Loucy (cell line): ENCODE data around the gene NRXN3.
A peak's percentile ranks its signal among the peaks of the same experiment; 100 is the strongest.

Source experiments
- H2AFZ ChIP-seq: fragments of 200-600 bp; sonication (generic); 2 replicates; pipeline ENCODE4 v1.6.0; 2016; ENCODE audit warnings: antibody characterized with exemption, mild to moderate bottlenecking, low read length, moderate library complexity
- H3F3A ChIP-seq: fragments of 200-600 bp; 2 replicates; pipeline ENCODE4 v1.6.0; 2016; ENCODE audit warnings: antibody characterized with exemption, low read depth, mild to moderate bottlenecking
- H3K27me3 ChIP-seq: fragments of 200-600 bp; sonication (generic); 2 replicates; pipeline ENCODE4 v1.6.1; 2014; ENCODE audit warnings: low read length, mild to moderate bottlenecking; ENCODE audit not compliant: insufficient read depth, poor library complexity, severe bottlenecking
- H3K36me3 ChIP-seq: fragments of 200-600 bp; sonication (generic); 2 replicates; pipeline ENCODE4 v1.6.1; 2016; ENCODE audit warnings: low read length; ENCODE audit not compliant: insufficient read depth
- H3K4me1 ChIP-seq: fragments of 200-600 bp; sonication (generic); 2 replicates; pipeline ENCODE4 v1.5.1; 2014; ENCODE audit warnings: low read length, mild to moderate bottlenecking; ENCODE audit not compliant: insufficient read depth, poor library complexity, severe bottlenecking
- H3K4me2 ChIP-seq: fragments of 200-600 bp; sonication (generic); 2 replicates; pipeline ENCODE4 v1.6.0; 2014; ENCODE audit warnings: antibody characterized with exemption, low read length, low read depth, mild to moderate bottlenecking; ENCODE audit not compliant: poor library complexity, severe bottlenecking
- H3K4me3 ChIP-seq: fragments of 200-600 bp; sonication (generic); 2 replicates; pipeline ENCODE4 v1.5.1; 2014; ENCODE audit warnings: low read length, mild to moderate bottlenecking, mixed read lengths; ENCODE audit not compliant: poor library complexity, severe bottlenecking
- H3K79me2 ChIP-seq: fragments of 200-600 bp; sonication (generic); 2 replicates; pipeline ENCODE4 v1.6.1; 2014; ENCODE audit warnings: low read length; ENCODE audit not compliant: insufficient read depth
- H3K9ac ChIP-seq: fragments of 200-600 bp; sonication (generic); 2 replicates; pipeline ENCODE4 v1.6.0; 2014; ENCODE audit warnings: mild to moderate bottlenecking, low read depth, low read length, moderate library complexity; ENCODE audit not compliant: poor library complexity, severe bottlenecking
- H3K9me2 ChIP-seq: fragments of 200-600 bp; sonication (generic); replicated peaks from 2 replicates; pipeline ENCODE4 v1.6.1; 2016; ENCODE audit warnings: low read depth, low read length, mixed read lengths
- H3K9me3 ChIP-seq: fragments of 200-600 bp; sonication (generic); 2 replicates; pipeline ENCODE4 v1.6.1; 2014; ENCODE audit warnings: mild to moderate bottlenecking, antibody characterized with exemption, low read length, low read depth; ENCODE audit not compliant: insufficient read depth
- H4K20me1 ChIP-seq: fragments of 200-600 bp; sonication (generic); 2 replicates; pipeline ENCODE4 v1.6.0; 2014; ENCODE audit warnings: antibody characterized with exemption, low read length, mild to moderate bottlenecking; ENCODE audit not compliant: insufficient read depth, poor library complexity, severe bottlenecking
- EZH2phosphoT487 ChIP-seq: fragments of 200-600 bp; IDR thresholded peaks from 2 replicates; pipeline ENCODE4 v1.6.1; 2018; ENCODE audit warnings: antibody characterized with exemption, mild to moderate bottlenecking, moderate library complexity, borderline replicate concordance
- TF ChIP-seq, protein P1 (sequence below): fragments of 200-600 bp; sonication (generic); conservative IDR thresholded peaks from 2 replicates; pipeline ENCODE4 v1.5.1; 2014; ENCODE audit warnings: mild to moderate bottlenecking, antibody characterized with exemption, low read length

NRXN3 gene

DNA sequence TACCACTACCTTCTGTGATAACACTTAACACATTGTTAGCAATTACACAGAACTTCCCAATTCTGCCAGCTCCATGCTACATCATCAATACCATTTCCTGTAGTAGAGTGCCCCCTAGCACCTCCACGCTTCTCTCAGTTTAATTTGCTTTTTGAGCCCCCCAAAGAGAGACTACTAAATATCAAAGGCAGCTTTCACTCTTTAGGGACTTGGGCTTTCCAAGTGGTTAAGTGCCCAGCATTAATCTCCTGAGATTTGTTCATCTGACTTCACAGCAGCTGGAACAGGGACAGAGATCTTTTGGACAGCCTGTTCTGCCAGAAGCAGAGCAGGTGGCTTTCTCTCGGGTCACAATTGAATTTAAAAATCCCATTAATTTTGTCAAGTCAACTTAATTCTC, 1086.2 kb downstream of the NRXN3 start:
- H3K4me1 ChIP-seq: no peaks in the 10 kb centered on the region
- no peak overlapping the region for H3K9ac ChIP-seq
- no peaks in the 10 kb centered on the region for H3F3A ChIP-seq
- H3K4me3 ChIP-seq: no peak overlapping the region
- no peaks in the 10 kb centered on the region for H3K79me2 ChIP-seq
- H3K9me2 ChIP-seq: no peaks in the 10 kb centered on the region
- no peaks in the 10 kb centered on the region for H3K27me3 ChIP-seq
- no peak overlapping the region for H3K4me2 ChIP-seq
- H2AFZ ChIP-seq: no peak overlapping the region
- H4K20me1 ChIP-seq: no peaks in the 10 kb centered on the region
- TF ChIP-seq EZH2phosphoT487: no peak
- TF ChIP-seq, protein P1, sequence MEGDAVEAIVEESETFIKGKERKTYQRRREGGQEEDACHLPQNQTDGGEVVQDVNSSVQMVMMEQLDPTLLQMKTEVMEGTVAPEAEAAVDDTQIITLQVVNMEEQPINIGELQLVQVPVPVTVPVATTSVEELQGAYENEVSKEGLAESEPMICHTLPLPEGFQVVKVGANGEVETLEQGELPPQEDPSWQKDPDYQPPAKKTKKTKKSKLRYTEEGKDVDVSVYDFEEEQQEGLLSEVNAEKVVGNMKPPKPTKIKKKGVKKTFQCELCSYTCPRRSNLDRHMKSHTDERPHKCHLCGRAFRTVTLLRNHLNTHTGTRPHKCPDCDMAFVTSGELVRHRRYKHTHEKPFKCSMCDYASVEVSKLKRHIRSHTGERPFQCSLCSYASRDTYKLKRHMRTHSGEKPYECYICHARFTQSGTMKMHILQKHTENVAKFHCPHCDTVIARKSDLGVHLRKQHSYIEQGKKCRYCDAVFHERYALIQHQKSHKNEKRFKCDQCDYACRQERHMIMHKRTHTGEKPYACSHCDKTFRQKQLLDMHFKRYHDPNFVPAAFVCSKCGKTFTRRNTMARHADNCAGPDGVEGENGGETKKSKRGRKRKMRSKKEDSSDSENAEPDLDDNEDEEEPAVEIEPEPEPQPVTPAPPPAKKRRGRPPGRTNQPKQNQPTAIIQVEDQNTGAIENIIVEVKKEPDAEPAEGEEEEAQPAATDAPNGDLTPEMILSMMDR: 0 out of 2 replicates have a peak, but pooled peaks have one; percentile 27
- H3K9me3 ChIP-seq: no peaks in the 10 kb centered on the region
- H3K36me3 ChIP-seq: no peaks in the 10 kb centered on the region

DNA sequence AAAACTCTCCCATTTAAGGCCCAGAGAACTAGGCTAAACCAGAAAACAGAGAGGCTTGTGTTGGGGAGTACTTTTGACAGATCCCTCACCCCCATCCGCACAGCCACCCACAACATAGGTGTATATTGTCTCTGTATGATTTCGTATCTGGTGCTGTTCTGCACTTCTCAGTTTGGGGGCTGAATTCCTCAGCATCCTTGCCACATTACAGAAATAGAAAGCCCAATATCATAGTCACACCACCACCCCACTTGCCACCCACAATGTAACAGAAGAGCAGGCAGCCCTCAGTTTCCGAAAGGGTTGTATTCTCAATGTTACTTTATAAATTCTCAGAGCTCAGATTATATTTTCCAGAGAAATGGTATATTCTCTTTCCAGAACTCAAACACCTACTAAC, 1090.2 kb downstream of the NRXN3 start:
- Histone ChIP-seq H3K9me2 (no peaks in the 10 kb centered on the region), H3K4me2 (no peak overlapping the region), H3K4me1 (no peaks in the 10 kb centered on the region), H2AFZ (no peak overlapping the region), H3K9me3 (no peaks in the 10 kb centered on the region), H3F3A (no peaks in the 10 kb centered on the region), H3K27me3 (no peaks in the 10 kb centered on the region), H4K20me1 (no peaks in the 10 kb centered on the region), H3K4me3 (no peak overlapping the region), H3K36me3 (no peaks in the 10 kb centered on the region), H3K9ac (no peak overlapping the region), H3K79me2 (no peaks in the 10 kb centered on the region)
- TF ChIP-seq, protein P1: no peak
- no peak for TF ChIP-seq EZH2phosphoT487

DNA sequence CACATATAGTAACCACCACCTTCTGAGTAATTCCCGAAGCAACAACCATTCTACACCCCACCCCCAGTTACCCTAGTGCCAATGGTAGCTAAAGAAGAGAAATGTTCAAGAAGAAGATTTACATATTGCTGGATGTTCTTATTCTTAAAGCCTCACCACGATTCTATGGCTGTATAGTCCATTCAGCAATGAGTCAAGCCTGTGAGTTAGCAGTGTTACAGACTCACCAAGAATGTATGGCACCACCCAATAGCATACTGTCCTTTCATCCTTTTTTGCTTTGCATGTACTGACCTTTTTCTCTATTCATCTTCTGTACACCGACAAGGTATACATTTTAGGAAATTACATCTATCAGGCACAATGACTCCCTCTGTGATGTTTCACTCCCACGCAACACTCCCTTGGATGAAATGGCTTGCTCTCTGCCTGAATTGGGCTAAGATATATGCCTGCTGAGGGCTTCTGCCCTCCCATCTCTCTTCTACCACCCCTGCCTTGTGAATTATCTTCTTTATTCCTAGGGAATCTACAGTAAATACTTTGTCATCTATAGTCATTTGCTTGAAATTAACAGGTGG, 1095.3 kb downstream of the NRXN3 start:
- H3K9ac ChIP-seq: no peak overlapping the region
- TF ChIP-seq, protein P1: no peak
- no peak for TF ChIP-seq EZH2phosphoT487
- no peak overlapping the region for H3K4me3 ChIP-seq
- no peaks in the 10 kb centered on the region for H3K36me3 ChIP-seq
- no peaks in the 10 kb centered on the region for H4K20me1 ChIP-seq
- no peaks in the 10 kb centered on the region for H3K4me1 ChIP-seq
- H3K79me2 ChIP-seq: no peaks in the 10 kb centered on the region
- no peak overlapping the region for H3K4me2 ChIP-seq
- H2AFZ ChIP-seq: no peak overlapping the region
- H3K27me3 ChIP-seq: no peaks in the 10 kb centered on the region
- no peaks in the 10 kb centered on the region for H3K9me2 ChIP-seq
- no peaks in the 10 kb centered on the region for H3F3A ChIP-seq
- no peaks in the 10 kb centered on the region for H3K9me3 ChIP-seq
